ES-I3 (cell line): Measurements from ENCODE around the gene SNU13.
"Not testable (repeated sequence)": the region's sequence is repeated elsewhere in the genome, so short reads cannot be mapped to it uniquely, and the experiment has no call there.

ENCODE experiments used
- H3K36me3 ChIP-seq: 2 replicates; pipeline ENCODE4 v1.6.1; 2013; ENCODE audit warnings: mild to moderate bottlenecking, low read length, control low read depth, moderate library complexity; ENCODE audit not compliant: insufficient read depth
- H3K4me1 ChIP-seq: 2 replicates; pipeline ENCODE4 v1.6.1; 2013; ENCODE audit warnings: mild to moderate bottlenecking, control low read depth, low read length; ENCODE audit not compliant: insufficient read depth
- H3K9ac ChIP-seq: 2 replicates; pipeline ENCODE4 v1.6.1; 2013; ENCODE audit warnings: low read depth, mild to moderate bottlenecking, low read length, moderate library complexity
- H3K9me3 ChIP-seq: 2 replicates; pipeline ENCODE4 v1.6.1; 2013; ENCODE audit warnings: mild to moderate bottlenecking, low read length, moderate library complexity; ENCODE audit not compliant: control insufficient read depth, insufficient read depth

Gene SNU13

GRCh38 chr22:41688365-41689211, at the start of gene SNU13:
SNU13 (minus strand) TSS chr22:41688867; CDS start chr22:41688796, 71 bp downstream.
- H3K36me3 ChIP-seq = no peaks in the 10 kb centered on the region
- H3K9ac ChIP-seq = peak within 1 kb of the TSS; percentile 90
- H3K9me3 ChIP-seq = no peaks in the 10 kb centered on the region
- H3K4me1 ChIP-seq = no peaks in the 10 kb centered on the region

GRCh38 chr22:41733241-41733640, 44.6 kb upstream of the SNU13 start:
- H3K4me1 ChIP-seq, H3K9ac ChIP-seq, H3K36me3 ChIP-seq, H3K9me3 ChIP-seq: not testable (repeated sequence)

GRCh38 chr22:41732096-41732772, 43.6 kb upstream of the SNU13 start:
- Histone ChIP-seq H3K9me3 (no peaks in the 10 kb centered on the region), H3K4me1 (no peaks in the 10 kb centered on the region), H3K9ac (no peak overlapping the region), H3K36me3 (no peaks in the 10 kb centered on the region)

- Histone ChIP-seq H3K9ac (no peak overlapping the region), H3K36me3 (no peaks in the 10 kb centered on the region), H3K9me3 (no peaks in the 10 kb centered on the region), H3K4me1 (no peaks in the 10 kb centered on the region)
Observed at GRCh38 chr22:41731609-41732008, 42.9 kb upstream of the SNU13 start.

- H3K4me1 ChIP-seq = peaks cover 4% of the 10 kb centered on the region; the same call in 1 of the 2 replicates
- no peak overlapping the region for H3K9ac ChIP-seq
- no peaks in the 10 kb centered on the region for H3K36me3 ChIP-seq
- H3K9me3 ChIP-seq = no peaks in the 10 kb centered on the region
Observed at GRCh38 chr22:41725510-41726110, 36.9 kb upstream of the SNU13 start.

GRCh38 chr22:41722496-41722895, 33.8 kb upstream of the SNU13 start:
- Histone ChIP-seq H3K4me1 (peaks cover 4% of the 10 kb centered on the region; the same call in 1 of the 2 replicates), H3K9me3 (no peaks in the 10 kb centered on the region), H3K36me3 (no peaks in the 10 kb centered on the region), H3K9ac (no peak overlapping the region)

GRCh38 chr22:41713004-41713403, 24.3 kb upstream of the SNU13 start:
- Histone ChIP-seq H3K4me1 (no peaks in the 10 kb centered on the region), H3K9me3 (no peaks in the 10 kb centered on the region), H3K36me3 (no peaks in the 10 kb centered on the region), H3K9ac (no peak overlapping the region)

GRCh38 chr22:41709341-41709740, 20.7 kb upstream of the SNU13 start:
- Histone ChIP-seq H3K4me1 (no peaks in the 10 kb centered on the region), H3K9me3 (no peaks in the 10 kb centered on the region), H3K36me3 (no peaks in the 10 kb centered on the region), H3K9ac (no peak overlapping the region)

GRCh38 chr22:41702763-41703162, 14.1 kb upstream of the SNU13 start:
- Histone ChIP-seq H3K9me3 (no peaks in the 10 kb centered on the region), H3K4me1 (no peaks in the 10 kb centered on the region), H3K9ac (no peak overlapping the region)

GRCh38 chr22:41700108-41700364, 11.4 kb upstream of the SNU13 start:
- Histone ChIP-seq H3K36me3 (no peaks in the 10 kb centered on the region), H3K9ac (no peak overlapping the region), H3K9me3 (no peaks in the 10 kb centered on the region), H3K4me1 (no peaks in the 10 kb centered on the region)

More at GRCh38 chr22:41702763-41703162, 14.1 kb upstream of the SNU13 start:
- H3K36me3 ChIP-seq = no peaks in the 10 kb centered on the region

- no peaks in the 10 kb centered on the region for H3K9me3 ChIP-seq
Observed at GRCh38 chr22:41699264-41700107, 10.8 kb upstream of the SNU13 start, which contains the start of gene MEI1. MEI1 (plus strand) TSS chr22:41699503; CDS start chr22:41699539, 36 bp downstream.

GRCh38 chr22:41697126-41697775, 8.6 kb upstream of the SNU13 start:
- Histone ChIP-seq H3K9ac (no peak overlapping the region), H3K36me3 (no peaks in the 10 kb centered on the region)

More at GRCh38 chr22:41699264-41700107, 10.8 kb upstream of the SNU13 start, which contains the start of gene MEI1:
- no peak within 1 kb of the TSS for H3K9ac ChIP-seq
- no peaks in the 10 kb centered on the region for H3K4me1 ChIP-seq
- H3K36me3 ChIP-seq = no peaks in the 10 kb centered on the region

GRCh38 chr22:41696703-41697102, 8.0 kb upstream of the SNU13 start:
- no peak overlapping the region for H3K9ac ChIP-seq
- H3K9me3 ChIP-seq = no peaks in the 10 kb centered on the region
- no peaks in the 10 kb centered on the region for H3K4me1 ChIP-seq
- H3K36me3 ChIP-seq = no peaks in the 10 kb centered on the region

More at GRCh38 chr22:41697126-41697775, 8.6 kb upstream of the SNU13 start:
- H3K9me3 ChIP-seq = no peaks in the 10 kb centered on the region
- H3K4me1 ChIP-seq = no peaks in the 10 kb centered on the region
